K562 (cell line): ENCODE measurements around the gene NUP153. TPM values are rescaled to one million over a fixed set of nuclear protein-coding genes. Genes with fewer than 3 reads are reported as not detected.
A peak's percentile ranks its signal among the peaks of the same experiment; 100 is the strongest.

Source experiments
- CREB3 ChIP-seq: fragments of 450-650 bp; conservative IDR thresholded peaks from 2 replicates; pipeline ENCODE4 v1.6.1; 2016; ENCODE audit warnings: missing genetic modification characterization, low read depth, mild to moderate bottlenecking, missing compliant biosample characterization, moderate library complexity
- FOSL1 ChIP-seq: fragments of 200-800 bp; sonication (Bioruptor generic); conservative IDR thresholded peaks from 2 replicates; pipeline ENCODE4 v1.6.1; 2016; ENCODE audit warnings: missing genetic modification characterization, missing compliant biosample characterization
- HMG20B ChIP-seq: fragments of 250-450 bp; sonication (Bioruptor Pico); IDR thresholded peaks from 2 replicates; pipeline ENCODE4 v1.5.0; 2021; ENCODE audit warnings: mild to moderate bottlenecking
- JUN ChIP-seq, 2 experiments: sonication (generic) in 1 of 2; formaldehyde crosslinking in 1 of 2; IDR thresholded peaks; 2 replicates each; pipeline versions ENCODE4 v1.6.1 to v1.8.0; 2012 to 2022; ENCODE audit warnings: borderline replicate concordance in 2 of 2, mild to moderate bottlenecking in 2 of 2, improper control_type of control experiment in 1 of 2, low read depth in 1 of 2, low read length in 1 of 2, missing genetic modification reagents in 1 of 2
- RBBP5 ChIP-seq: fragments of 200-600 bp; sonication (generic); IDR thresholded peaks from 2 replicates; pipeline ENCODE4 v1.6.1; 2012; ENCODE audit warnings: borderline replicate concordance, mild to moderate bottlenecking, low read length, control low read depth, inconsistent platforms; ENCODE audit not compliant: insufficient read depth, poor library complexity, severe bottlenecking
- RFX7 ChIP-seq: fragments of 250-450 bp; sonication (Bioruptor Pico); IDR thresholded peaks from 2 replicates; pipeline ENCODE4 v1.5.1; 2021; ENCODE audit warnings: mild to moderate bottlenecking
- TAF1 ChIP-seq: IDR thresholded peaks from 2 replicates; pipeline ENCODE4 v1.6.1; 2011; ENCODE audit warnings: mild to moderate bottlenecking, low read length, moderate library complexity; ENCODE audit not compliant: insufficient read depth, control insufficient read depth, severe bottlenecking; ENCODE audit errors: extremely low read depth
- ZBED1 ChIP-seq: IDR thresholded peaks from 2 replicates; pipeline ENCODE4 v1.6.1; 2014
- ZBTB11 ChIP-seq, 3 experiments: fragments of 200-800 bp in 1 of 3; fragments of 250-450 bp in 1 of 3; fragments of 450-650 bp in 1 of 3; sonication (Bioruptor Pico) in 1 of 3; sonication (Bioruptor generic) in 1 of 3; formaldehyde crosslinking in 1 of 3; IDR thresholded peaks; 2 replicates each; pipeline versions ENCODE4 v1.6.1 to v1.8.0; 2016 to 2022; ENCODE audit warnings: mild to moderate bottlenecking in 2 of 3, missing genetic modification characterization in 2 of 3, missing compliant biosample characterization in 1 of 3, moderate library complexity in 1 of 3
- polyA plus RNA-seq, 8 experiments: library from polyadenylated mRNA; depleted of rRNA in 4 of 8; stranded (reverse) in 5 of 8; unstranded in 3 of 8; fragments of >200 nt; fragmentation: Nextera tagmentation in 2 of 8; fragmentation: Illumina TruSeq in 1 of 8; extraction: Ambion mirVana in 2 of 8; extraction: Trizol in 1 of 8; gene quantifications; 2 replicates each; pipeline versions ENCODE4 v1.2.1 to v1.2.3, GENCODE V29; 2011 to 2014; ENCODE audit warnings: inconsistent platforms in 1 of 8, missing spikeins in 1 of 8
- total RNA-seq, 7 experiments: library from RNA; depleted of rRNA in 6 of 7; stranded (reverse); fragments of >200 nt in 6 of 7; fragmentation: Illumina TruSeq in 2 of 7; extraction: Trizol in 2 of 7; gene quantifications; 2 replicates each; pipeline versions ENCODE4 v1.2.1 to v1.2.3, GENCODE V29; 2011 to 2021; ENCODE audit warnings: low replicate concordance in 1 of 7
- TF ChIP-seq, protein P1 (sequence below): fragments of 450-650 bp; IDR thresholded peaks from 2 replicates; pipeline ENCODE4 v1.6.1; 2016; ENCODE audit warnings: mild to moderate bottlenecking
- TF ChIP-seq, protein P2 (sequence below): fragments of 250-450 bp; sonication (Bioruptor Pico); IDR thresholded peaks from 2 replicates; pipeline ENCODE4 v1.4.0; 2020; ENCODE audit warnings: mild to moderate bottlenecking, moderate library complexity, borderline replicate concordance

Gene NUP153
- total and polyA plus RNA-seq, 9 of the 15 experiments (the other 6 are each of a cell fraction or from before 2014, with no cell fraction given), result 21.9 to 110 (median 84.8) TPM

DNA sequence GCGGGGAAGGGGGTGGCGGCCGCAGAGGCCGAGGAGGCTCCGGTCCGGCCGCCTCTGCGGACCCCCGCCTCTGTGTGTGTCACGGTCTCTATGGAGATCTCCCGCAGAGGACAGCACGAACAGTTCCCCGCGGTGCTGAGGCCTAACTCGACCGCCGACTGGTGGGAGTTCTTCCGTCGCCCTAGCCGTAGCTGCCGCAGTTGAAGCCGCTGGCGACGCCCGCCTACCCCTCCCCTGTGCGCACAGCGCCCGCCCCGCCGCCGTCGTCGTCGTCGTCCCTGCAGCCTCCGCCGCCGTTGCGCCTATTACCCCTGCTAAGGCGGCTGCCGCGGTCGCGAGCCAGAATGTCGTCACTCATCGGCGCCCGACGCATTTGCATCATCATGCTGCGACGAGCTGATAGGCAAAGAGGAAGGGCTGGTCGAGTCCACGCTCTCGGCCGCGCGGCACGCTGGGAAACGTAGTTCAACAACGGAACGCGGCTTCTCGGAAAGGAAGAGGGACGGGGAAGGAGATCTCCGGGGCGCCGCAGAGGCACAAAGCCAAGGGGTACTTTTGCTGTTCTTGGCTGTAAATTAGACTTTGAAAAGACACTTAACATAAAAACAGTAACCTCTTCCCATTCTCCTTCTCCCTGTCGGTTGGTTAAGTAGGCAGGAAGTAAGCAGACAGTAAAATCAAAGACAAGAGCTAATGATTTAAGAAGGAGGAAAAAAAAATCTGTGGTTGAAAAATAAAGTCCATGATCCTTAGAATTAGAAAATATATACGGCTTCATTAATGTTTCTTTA, at the start of gene NUP153 (continued):
- TF ChIP-seq, protein P1, sequence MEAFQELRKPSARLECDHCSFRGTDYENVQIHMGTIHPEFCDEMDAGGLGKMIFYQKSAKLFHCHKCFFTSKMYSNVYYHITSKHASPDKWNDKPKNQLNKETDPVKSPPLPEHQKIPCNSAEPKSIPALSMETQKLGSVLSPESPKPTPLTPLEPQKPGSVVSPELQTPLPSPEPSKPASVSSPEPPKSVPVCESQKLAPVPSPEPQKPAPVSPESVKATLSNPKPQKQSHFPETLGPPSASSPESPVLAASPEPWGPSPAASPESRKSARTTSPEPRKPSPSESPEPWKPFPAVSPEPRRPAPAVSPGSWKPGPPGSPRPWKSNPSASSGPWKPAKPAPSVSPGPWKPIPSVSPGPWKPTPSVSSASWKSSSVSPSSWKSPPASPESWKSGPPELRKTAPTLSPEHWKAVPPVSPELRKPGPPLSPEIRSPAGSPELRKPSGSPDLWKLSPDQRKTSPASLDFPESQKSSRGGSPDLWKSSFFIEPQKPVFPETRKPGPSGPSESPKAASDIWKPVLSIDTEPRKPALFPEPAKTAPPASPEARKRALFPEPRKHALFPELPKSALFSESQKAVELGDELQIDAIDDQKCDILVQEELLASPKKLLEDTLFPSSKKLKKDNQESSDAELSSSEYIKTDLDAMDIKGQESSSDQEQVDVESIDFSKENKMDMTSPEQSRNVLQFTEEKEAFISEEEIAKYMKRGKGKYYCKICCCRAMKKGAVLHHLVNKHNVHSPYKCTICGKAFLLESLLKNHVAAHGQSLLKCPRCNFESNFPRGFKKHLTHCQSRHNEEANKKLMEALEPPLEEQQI, result 0 out of 2 replicates have a peak, but pooled peaks have one; percentile 11
- TF ChIP-seq, protein P2, sequence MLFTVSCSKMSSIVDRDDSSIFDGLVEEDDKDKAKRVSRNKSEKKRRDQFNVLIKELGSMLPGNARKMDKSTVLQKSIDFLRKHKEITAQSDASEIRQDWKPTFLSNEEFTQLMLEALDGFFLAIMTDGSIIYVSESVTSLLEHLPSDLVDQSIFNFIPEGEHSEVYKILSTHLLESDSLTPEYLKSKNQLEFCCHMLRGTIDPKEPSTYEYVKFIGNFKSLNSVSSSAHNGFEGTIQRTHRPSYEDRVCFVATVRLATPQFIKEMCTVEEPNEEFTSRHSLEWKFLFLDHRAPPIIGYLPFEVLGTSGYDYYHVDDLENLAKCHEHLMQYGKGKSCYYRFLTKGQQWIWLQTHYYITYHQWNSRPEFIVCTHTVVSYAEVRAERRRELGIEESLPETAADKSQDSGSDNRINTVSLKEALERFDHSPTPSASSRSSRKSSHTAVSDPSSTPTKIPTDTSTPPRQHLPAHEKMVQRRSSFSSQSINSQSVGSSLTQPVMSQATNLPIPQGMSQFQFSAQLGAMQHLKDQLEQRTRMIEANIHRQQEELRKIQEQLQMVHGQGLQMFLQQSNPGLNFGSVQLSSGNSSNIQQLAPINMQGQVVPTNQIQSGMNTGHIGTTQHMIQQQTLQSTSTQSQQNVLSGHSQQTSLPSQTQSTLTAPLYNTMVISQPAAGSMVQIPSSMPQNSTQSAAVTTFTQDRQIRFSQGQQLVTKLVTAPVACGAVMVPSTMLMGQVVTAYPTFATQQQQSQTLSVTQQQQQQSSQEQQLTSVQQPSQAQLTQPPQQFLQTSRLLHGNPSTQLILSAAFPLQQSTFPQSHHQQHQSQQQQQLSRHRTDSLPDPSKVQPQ (CRISPR knock-in tag), result no peak
- TF ChIP-seq ZBTB11 (CRISPR knock-in tag; IDR thresholded peaks at IDR 0.05), result peak; percentile 92 to 99 (median 97); a peak in 5 of 6 replicates
- TF ChIP-seq JUN (IDR thresholded peaks at IDR 0.05; ENCODE audit: borderline replicate concordance, low read depth, low read length), result peak; percentile 93
- TF ChIP-seq JUN (CRISPR knock-in tag; IDR thresholded peaks at IDR 0.05; ENCODE audit: borderline replicate concordance), result peak; percentile 80; the same call in 1 of the 2 replicates
- TF ChIP-seq RBBP5, result peak; percentile 79
- TF ChIP-seq RFX7 (CRISPR knock-in tag), result no peak
- TF ChIP-seq CREB3 (tag), result no peak
- TF ChIP-seq TAF1, result peak; percentile 93
- peak; percentile 65 for TF ChIP-seq FOSL1
- peak; percentile 92 for TF ChIP-seq ZBED1
- no peak for TF ChIP-seq HMG20B
